Stimulated activated CD8-positive, alpha-beta memory T cell treated with anti-CD3 and anti-CD28 coated beads, Interleukin-12 subunit alpha, Interleukin-12 subunit beta, amount 100 ng/mL, for 4 hours (primary cell): Measurements from ENCODE around the gene PARP8.
"Not testable (repeated sequence)": the region's sequence is repeated elsewhere in the genome, so short reads cannot be mapped to it uniquely, and the experiment has no call there.

ENCODE experiments used
- DNase-seq: peaks from one replicate; pipeline ENCODE4 v3.0.0-alpha.2; 2020; ENCODE audit warnings: low read depth

PARP8 gene

GRCh38 chr5:50679554-50679953 lies 13.1 kb downstream of the PARP8 start:
- DNase-seq: not testable (repeated sequence)

- no peak for DNase-seq
Measured at GRCh38 chr5:50684721-50685120, 18.3 kb downstream of the PARP8 start.

- no peak for DNase-seq
Measured at GRCh38 chr5:50687548-50687947, 21.1 kb downstream of the PARP8 start.

GRCh38 chr5:50691399-50692016 lies 25.1 kb downstream of the PARP8 start:
- no peak for DNase-seq

- no peak for DNase-seq
Measured at GRCh38 chr5:50694027-50694590, 27.7 kb downstream of the PARP8 start.

- not testable (repeated sequence) for DNase-seq
Measured at GRCh38 chr5:50694626-50695025, 28.2 kb downstream of the PARP8 start.

GRCh38 chr5:50697739-50698138 lies 31.3 kb downstream of the PARP8 start:
- no peak for DNase-seq

GRCh38 chr5:50699737-50700136 lies 33.3 kb downstream of the PARP8 start:
- DNase-seq: no peak

- no peak for DNase-seq
Measured at GRCh38 chr5:50700706-50701105, 34.3 kb downstream of the PARP8 start.

- DNase-seq: no peak
Measured at GRCh38 chr5:50702615-50703366, 36.4 kb downstream of the PARP8 start.

GRCh38 chr5:50703367-50703666 lies 36.9 kb downstream of the PARP8 start:
- no peak for DNase-seq

GRCh38 chr5:50704730-50705129 lies 38.3 kb downstream of the PARP8 start:
- no peak for DNase-seq

- DNase-seq: no peak
Measured at GRCh38 chr5:50709471-50709870, 43.0 kb downstream of the PARP8 start.

- DNase-seq: no peak
Measured at GRCh38 chr5:50710838-50711237, 44.4 kb downstream of the PARP8 start.

- DNase-seq: peak; percentile 21
Measured at GRCh38 chr5:50711280-50711679, 44.8 kb downstream of the PARP8 start.

- no peak for DNase-seq
Measured at GRCh38 chr5:50712479-50712878, 46.0 kb downstream of the PARP8 start.

- DNase-seq: no peak
Measured at GRCh38 chr5:50715001-50715400, 48.6 kb downstream of the PARP8 start.

- DNase-seq: no peak
Measured at GRCh38 chr5:50716134-50716533, 49.7 kb downstream of the PARP8 start.

GRCh38 chr5:50717651-50718050 lies 51.2 kb downstream of the PARP8 start:
- no peak for DNase-seq

GRCh38 chr5:50720061-50720710 lies 53.7 kb downstream of the PARP8 start:
- DNase-seq: no peak

GRCh38 chr5:50722223-50722622 lies 55.8 kb downstream of the PARP8 start:
- no peak for DNase-seq

- no peak for DNase-seq
Measured at GRCh38 chr5:50724262-50724661, 57.8 kb downstream of the PARP8 start.

GRCh38 chr5:50725800-50726474 lies 59.5 kb downstream of the PARP8 start:
- no peak for DNase-seq
